DMS53 treated with DMSO at 0.1 percent for 48 hours (cell line): ENCODE measurements around the gene ZFYVE26.
"Not testable (repeated sequence)": the region's sequence is repeated elsewhere in the genome, so short reads cannot be mapped to it uniquely, and the experiment has no call there.

ENCODE experiments used
- DNase-seq: peaks from one replicate; lab custom pipeline; 2025; ENCODE audit not compliant: unreplicated experiment; lab: John Stamatoyannopoulos, UW

Gene ZFYVE26

DNA sequence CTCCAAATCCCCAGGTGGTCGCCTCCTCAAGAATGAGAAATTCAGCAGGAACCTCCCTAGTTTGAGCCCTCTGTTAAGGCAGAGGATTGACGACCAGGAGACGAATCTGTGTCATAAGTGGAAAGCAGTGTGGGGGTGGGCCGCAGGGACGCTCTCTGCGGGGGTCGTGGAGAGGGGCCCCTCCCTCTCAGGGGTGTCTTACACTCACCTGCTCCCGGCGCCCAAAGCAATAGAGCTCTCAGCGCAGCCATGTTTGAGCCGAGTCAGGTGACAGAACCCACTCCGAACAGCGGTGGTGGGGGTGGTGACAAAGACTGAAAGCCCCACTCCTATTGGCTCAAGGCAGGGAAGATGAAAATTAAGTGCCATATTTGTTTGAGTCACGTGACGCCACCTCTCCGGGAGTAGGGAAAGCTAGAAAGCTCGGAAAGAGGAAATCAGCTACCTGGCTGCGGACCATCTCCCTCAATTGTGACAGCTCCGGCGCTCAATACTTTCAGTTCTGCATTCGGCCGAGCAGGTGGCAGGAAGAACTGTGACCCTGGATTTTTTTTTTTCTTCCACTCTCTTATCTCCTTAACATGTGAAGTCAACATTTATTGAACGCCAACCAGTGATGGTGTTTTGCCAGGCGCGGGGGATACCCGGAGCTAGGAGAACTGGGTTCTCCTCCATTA, at the start of gene ZFYVE26:
TSS of gene ZFYVE26 (minus strand) at position 265 of the 677 bp plus-strand sequence. CDS start 627 bp downstream, outside the sequence.
- DNase-seq = peak; percentile 95

DNA sequence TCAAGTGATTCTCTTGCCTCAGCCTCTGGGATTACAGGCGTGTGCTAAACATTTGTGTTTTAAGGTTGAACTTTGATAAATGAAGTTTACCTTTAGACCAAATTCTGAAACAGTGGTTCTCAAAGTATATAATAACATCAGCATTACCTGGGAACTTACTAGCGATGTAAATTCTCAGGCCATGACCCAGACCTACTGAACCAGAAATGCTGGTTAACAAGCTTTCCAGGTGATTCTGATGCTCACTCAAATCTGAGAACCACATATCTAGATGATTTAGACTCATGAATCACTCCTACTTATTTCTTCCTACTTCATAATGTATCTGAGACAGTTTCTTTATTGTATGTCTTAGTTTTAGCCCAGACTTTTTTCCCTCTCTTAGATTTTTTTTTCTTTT, 46.8 kb upstream of the ZFYVE26 start:
- no peak for DNase-seq

DNA sequence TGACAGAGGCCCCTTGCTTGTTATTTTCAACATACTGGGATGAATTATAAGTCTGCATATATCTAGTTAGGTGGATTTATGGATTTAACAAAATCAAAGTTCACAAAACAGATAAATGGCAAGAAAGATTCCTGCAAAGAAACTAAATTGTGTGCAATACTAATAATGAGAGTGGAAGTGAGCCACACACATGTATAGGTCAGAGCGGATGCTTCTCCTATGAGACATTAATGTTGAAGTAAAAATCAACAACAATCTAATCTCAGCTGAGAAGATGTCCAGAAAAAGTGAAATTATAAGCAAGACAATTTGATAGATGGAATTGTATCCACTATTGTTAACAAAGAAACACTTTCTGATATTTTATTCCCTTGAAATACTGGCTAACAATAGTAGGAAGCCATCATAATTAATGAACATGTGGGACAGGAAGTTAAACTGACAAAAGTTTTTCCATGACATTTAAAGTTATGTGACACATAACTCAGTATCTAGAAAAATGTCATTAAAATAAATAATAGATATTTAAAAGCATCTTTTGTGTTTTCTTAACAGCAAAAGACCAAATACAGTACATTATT, 42.9 kb upstream of the ZFYVE26 start:
- DNase-seq = no peak

DNA sequence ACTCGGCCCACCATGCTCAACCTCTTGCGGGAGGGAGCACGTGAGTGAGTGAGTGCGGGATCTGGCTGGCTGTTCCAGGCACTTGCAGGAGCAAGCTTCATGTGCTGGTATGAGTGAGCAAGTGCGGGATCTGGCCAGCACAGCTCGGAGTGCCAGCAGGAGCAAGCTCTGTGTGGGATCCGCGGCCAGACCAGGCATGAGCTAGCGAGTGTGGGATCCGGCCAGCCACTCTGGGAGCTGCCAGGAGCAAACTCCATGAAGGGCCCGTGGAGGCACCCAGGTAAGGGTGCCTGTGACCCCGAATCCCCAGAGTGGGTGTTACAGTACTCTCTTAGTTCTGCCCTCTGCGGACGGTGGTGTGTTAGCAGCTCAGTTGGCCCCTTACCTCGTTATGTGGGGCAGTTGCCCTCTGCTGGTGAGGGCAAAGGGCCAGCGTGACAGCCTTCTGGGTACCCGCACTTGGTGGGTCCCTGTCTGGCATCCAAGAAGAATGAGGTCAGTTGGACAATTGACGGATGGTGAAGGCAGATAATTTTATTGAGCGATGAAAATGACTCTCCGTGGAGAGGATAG, 41.5 kb upstream of the ZFYVE26 start:
- no peak for DNase-seq

- no peak for DNase-seq
These were observed 40.4 kb upstream of the ZFYVE26 start for GRCh38 chr14:67856827-67857226.

DNA sequence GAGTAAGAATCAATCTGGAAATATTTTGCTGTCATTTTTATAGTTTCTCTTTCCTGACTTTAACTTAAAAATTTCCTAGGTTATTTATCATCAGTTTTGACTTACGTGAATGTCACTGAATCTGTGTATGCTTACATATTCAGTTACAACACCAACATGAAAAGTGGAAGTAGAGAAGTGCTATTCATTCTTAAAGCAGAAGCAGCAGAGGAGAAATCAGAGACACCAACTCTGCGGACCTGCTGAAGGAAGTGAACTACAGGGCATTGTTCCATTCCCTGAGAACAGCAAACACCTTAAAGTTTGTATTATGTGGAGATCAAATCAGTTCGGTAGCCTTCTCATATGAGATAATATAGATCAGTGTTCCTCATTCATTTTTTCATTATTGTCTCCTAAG, 37.3 kb upstream of the ZFYVE26 start:
- DNase-seq = no peak

DNA sequence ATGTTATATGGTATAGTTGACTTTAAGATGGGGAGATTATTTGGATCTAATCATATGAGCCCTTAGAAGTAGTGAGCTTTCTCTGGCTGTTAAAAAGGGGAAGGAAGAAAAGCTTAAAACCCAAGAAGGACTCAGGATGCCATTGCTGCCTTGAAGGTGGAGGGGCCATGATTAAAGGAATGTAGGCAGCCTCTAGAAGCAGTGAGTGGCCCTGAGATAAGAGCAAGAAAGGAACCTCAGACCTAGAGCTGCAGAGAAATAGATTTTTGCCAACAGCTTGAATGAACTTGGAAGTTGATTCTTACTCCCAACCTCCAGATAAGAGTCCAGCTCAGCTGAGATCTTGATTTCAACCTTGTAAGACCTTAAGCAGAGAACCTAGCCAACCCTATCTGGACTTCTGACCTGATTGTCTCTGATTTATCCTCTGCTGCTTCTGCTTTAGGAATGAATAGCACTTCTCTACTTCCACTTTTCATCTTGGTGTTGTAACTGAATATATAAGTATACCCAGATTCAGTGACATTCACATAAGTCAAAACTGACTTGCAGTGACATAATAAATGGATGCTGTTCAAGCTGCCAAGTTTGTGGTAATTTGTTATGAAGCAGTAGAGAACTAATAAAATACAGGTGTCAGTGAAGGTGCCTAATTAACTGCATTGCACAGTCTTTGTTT, 36.7 kb upstream of the ZFYVE26 start:
- no peak for DNase-seq

DNA sequence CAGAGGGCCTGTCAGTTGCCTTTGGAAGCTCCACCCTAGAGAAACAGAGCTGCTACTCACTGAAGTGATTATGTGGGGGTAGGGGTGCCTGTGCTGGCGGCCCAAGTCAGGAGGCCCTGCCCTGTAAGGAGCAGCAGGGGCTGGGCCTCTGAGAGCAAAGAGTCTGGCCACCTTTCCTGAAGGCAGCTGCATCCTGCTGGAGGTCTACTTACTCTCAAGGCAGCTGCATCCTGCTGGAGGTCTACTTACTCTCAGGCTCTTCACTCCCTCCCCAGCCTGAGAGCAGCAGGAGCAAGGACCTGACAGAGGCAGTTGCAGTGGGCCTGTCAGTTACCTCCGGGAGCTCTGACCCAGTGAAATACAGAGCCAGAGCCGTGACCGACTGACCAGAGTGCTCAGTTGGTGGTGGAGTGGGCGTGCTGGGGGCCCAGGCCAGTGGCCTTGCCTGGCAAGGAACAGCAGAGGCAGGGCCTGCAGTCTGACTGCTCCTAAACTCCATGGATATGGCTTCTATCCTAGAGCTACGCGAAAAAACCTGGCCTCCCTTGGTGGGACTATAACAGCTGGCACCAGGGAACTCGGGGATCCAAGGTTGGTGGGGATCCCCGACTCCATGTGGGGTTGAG, 35.5 kb upstream of the ZFYVE26 start:
- no peak for DNase-seq

- no peak for DNase-seq
These were observed 33.9 kb upstream of the ZFYVE26 start for GRCh38 chr14:67850066-67850830.

- no peak for DNase-seq
These were observed 29.7 kb upstream of the ZFYVE26 start for GRCh38 chr14:67846029-67846610.

- DNase-seq = peak; percentile 30
These were observed 20.7 kb upstream of the ZFYVE26 start for GRCh38 chr14:67837011-67837624.

DNA sequence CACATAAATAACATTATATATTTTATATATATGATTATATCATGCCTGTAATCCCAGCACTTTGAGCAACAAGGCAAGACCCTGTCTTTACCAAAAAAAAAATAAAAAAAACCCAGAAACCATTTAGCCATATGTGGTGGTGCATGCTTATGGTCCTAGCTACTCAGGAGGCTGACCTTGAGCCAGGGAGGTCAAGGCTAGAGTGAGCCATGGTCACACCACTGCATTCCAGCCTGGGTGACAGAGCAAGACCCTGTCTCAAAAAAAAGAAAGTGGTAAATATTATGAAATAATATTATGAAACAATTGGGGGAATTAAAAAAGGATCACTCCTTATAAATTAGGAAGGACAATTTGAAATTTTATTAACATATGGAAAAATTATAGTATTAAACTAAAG, 19.2 kb upstream of the ZFYVE26 start:
- no peak for DNase-seq

- no peak for DNase-seq
These were observed 17.0 kb upstream of the ZFYVE26 start for GRCh38 chr14:67833403-67833802.

DNA sequence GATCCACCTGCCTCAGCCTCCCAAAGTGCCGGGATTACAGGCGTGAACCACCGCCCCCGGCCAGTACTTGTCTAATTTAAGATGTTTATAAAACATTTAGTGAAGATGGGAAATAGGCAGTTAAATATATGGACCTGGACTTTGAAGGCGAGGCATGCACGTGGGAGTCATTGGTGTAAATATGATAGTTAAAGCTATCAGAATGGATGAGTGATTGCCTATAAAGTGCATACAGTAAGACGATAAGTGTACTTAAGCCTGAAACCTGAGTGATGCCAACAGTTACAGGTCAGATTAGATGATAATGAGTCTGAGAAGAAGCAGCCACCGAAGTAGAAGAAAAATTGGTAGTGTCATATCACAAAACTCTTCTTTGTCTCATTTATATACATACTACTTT, 14.7 kb upstream of the ZFYVE26 start:
- no peak for DNase-seq

GRCh38 chr14:67821121-67821520, 4.7 kb upstream of the ZFYVE26 start:
- no peak for DNase-seq

GRCh38 chr14:67820428-67820971, 4.1 kb upstream of the ZFYVE26 start:
- no peak for DNase-seq

- DNase-seq = peak; percentile 48
These were observed 3.4 kb upstream of the ZFYVE26 start, which contains the start of gene RAD51B for GRCh38 chr14:67819563-67820421. TSS of gene RAD51B (plus strand) at chr14:67819779.

GRCh38 chr14:67818476-67818875, 2.1 kb upstream of the ZFYVE26 start:
- DNase-seq = not testable (repeated sequence)
